Measurements from ENCODE around the gene ATG9A.

- TF ChIP-seq, protein P1, sequence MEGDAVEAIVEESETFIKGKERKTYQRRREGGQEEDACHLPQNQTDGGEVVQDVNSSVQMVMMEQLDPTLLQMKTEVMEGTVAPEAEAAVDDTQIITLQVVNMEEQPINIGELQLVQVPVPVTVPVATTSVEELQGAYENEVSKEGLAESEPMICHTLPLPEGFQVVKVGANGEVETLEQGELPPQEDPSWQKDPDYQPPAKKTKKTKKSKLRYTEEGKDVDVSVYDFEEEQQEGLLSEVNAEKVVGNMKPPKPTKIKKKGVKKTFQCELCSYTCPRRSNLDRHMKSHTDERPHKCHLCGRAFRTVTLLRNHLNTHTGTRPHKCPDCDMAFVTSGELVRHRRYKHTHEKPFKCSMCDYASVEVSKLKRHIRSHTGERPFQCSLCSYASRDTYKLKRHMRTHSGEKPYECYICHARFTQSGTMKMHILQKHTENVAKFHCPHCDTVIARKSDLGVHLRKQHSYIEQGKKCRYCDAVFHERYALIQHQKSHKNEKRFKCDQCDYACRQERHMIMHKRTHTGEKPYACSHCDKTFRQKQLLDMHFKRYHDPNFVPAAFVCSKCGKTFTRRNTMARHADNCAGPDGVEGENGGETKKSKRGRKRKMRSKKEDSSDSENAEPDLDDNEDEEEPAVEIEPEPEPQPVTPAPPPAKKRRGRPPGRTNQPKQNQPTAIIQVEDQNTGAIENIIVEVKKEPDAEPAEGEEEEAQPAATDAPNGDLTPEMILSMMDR (IDR thresholded peaks at IDR 0.05): no peak
- TF ChIP-seq POLR2AphosphoS5 (IDR thresholded peaks at IDR 0.05): no peak
Observed at GRCh38 chr2:219205165-219205538, 24.3 kb downstream of the ATG9A start.

Measured in gastroesophageal sphincter (tissue), 3 donors.